ENCODE measurements around the gene PPM1N. TPM values are rescaled to one million over a fixed set of nuclear protein-coding genes. Genes with fewer than 3 reads are reported as not detected.
A peak's percentile ranks its signal among the peaks of the same experiment; 100 is the strongest.

Gene PPM1N
- total RNA-seq, 1 donor from 2014 or later, result 0.67 TPM

DNA sequence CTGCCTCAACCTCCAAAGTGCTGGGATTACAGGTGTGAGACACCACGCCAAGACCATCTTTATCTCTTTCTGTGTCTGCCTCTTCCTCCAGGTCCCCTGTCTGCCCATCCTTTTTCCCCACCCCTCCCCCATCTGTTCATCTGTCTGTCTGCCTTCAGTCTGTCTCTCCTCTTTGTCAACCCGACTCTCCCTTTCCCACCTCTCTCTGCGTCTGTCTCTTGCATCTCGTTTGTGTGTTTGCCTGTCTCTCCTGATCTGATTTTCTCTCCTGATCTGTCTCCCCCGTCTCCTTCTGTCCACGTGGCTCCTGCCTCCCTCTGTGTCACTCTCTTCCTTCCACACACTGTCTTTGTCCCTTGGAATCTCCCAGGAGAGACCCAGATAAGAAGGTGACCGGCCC, 19.0 kb downstream of the PPM1N start:
- Histone ChIP-seq H3K4me1 (peaks cover 23% of the 10 kb centered on the region), H3K36me3 (peaks cover 44% of the 10 kb centered on the region), H3K4me3 (no peak overlapping the region), H3K27ac (no peak overlapping the region), H3K27me3 (no peaks in the 10 kb centered on the region), H3K9me3 (no peaks in the 10 kb centered on the region)
- TF ChIP-seq, protein P1, sequence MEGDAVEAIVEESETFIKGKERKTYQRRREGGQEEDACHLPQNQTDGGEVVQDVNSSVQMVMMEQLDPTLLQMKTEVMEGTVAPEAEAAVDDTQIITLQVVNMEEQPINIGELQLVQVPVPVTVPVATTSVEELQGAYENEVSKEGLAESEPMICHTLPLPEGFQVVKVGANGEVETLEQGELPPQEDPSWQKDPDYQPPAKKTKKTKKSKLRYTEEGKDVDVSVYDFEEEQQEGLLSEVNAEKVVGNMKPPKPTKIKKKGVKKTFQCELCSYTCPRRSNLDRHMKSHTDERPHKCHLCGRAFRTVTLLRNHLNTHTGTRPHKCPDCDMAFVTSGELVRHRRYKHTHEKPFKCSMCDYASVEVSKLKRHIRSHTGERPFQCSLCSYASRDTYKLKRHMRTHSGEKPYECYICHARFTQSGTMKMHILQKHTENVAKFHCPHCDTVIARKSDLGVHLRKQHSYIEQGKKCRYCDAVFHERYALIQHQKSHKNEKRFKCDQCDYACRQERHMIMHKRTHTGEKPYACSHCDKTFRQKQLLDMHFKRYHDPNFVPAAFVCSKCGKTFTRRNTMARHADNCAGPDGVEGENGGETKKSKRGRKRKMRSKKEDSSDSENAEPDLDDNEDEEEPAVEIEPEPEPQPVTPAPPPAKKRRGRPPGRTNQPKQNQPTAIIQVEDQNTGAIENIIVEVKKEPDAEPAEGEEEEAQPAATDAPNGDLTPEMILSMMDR (IDR thresholded peaks at IDR 0.05), result no peak
- intact Hi-C loops (cut with DNase I), result no loop called here
- no peak for DNase-seq
- no peak for ATAC-seq

GRCh38 chr19:45517641-45518468, 19.6 kb downstream of the PPM1N start:
- no peaks in the 10 kb centered on the region for H3K9me3 ChIP-seq
- H3K4me3 ChIP-seq, result no peak overlapping the region
- TF ChIP-seq, protein P1 (IDR thresholded peaks at IDR 0.05), result no peak
- DNase-seq (no peak), ATAC-seq (no peak)
- H3K27ac ChIP-seq, result no peak overlapping the region
- H3K4me1 ChIP-seq, result peaks cover 23% of the 10 kb centered on the region
- peaks cover 49% of the 10 kb centered on the region for H3K36me3 ChIP-seq
- intact Hi-C loops (cut with DNase I), result no loop called here
- H3K27me3 ChIP-seq, result no peaks in the 10 kb centered on the region

GRCh38 chr19:45518469-45518826, 20.2 kb downstream of the PPM1N start:
- peaks cover 23% of the 10 kb centered on the region for H3K4me1 ChIP-seq
- DNase-seq, result no peak
- no peak for ATAC-seq

GRCh38 chr19:45522010-45522941, 24.0 kb downstream of the PPM1N start:
- H3K36me3 ChIP-seq, result peaks cover 83% of the 10 kb centered on the region
- TF ChIP-seq, protein P1 (IDR thresholded peaks at IDR 0.05), result no peak

More at GRCh38 chr19:45518469-45518826, 20.2 kb downstream of the PPM1N start:
- Histone ChIP-seq H3K27me3 (no peaks in the 10 kb centered on the region), H3K27ac (no peak overlapping the region), H3K36me3 (peaks cover 50% of the 10 kb centered on the region), H3K4me3 (no peak overlapping the region), H3K9me3 (no peaks in the 10 kb centered on the region)
- intact Hi-C loops (cut with DNase I), result no loop called here
- TF ChIP-seq, protein P1 (IDR thresholded peaks at IDR 0.05), result no peak

GRCh38 chr19:45523642-45524256, 25.5 kb downstream of the PPM1N start:
- ATAC-seq, result peak; percentile 97
- peak; percentile 82 for DNase-seq
- Histone ChIP-seq H3K4me3 (no peak overlapping the region), H3K9me3 (no peaks in the 10 kb centered on the region), H3K27ac (no peak overlapping the region), H3K27me3 (no peaks in the 10 kb centered on the region), H3K36me3 (peaks cover 71% of the 10 kb centered on the region), H3K4me1 (no peaks in the 10 kb centered on the region)
- TF ChIP-seq, protein P1 (IDR thresholded peaks at IDR 0.05), result peak; percentile 92
- intact Hi-C loops (cut with DNase I), result loop anchor here (10.0 kb wide), 1 partner anchor 121 kb away; no protein-coding TSS in a partner anchor

More at GRCh38 chr19:45522010-45522941, 24.0 kb downstream of the PPM1N start:
- Histone ChIP-seq H3K4me3 (no peak overlapping the region), H3K27me3 (no peaks in the 10 kb centered on the region), H3K9me3 (no peaks in the 10 kb centered on the region), H3K4me1 (no peaks in the 10 kb centered on the region), H3K27ac (no peak overlapping the region)
- DNase-seq, result no peak
- intact Hi-C loops (cut with DNase I), result loop anchor here (10.0 kb wide), 1 partner anchor 123 kb away; no protein-coding TSS in a partner anchor
- ATAC-seq, result no peak

Data from upper lobe of right lung (tissue), 1 donor.